ENCODE results near the gene MEA1. TPM values are rescaled to one million over a fixed set of nuclear protein-coding genes. Genes with fewer than 3 reads are reported as not detected.
"Not testable (repeated sequence)": the region's sequence is repeated elsewhere in the genome, so short reads cannot be mapped to it uniquely, and the experiment has no call there.

The MEA1 gene
- total RNA-seq, 2 donors from 2014 or later = 29.6 to 50.3 TPM

GRCh38 chr6:43043310-43043709, 29.6 kb upstream of the MEA1 start:
- no peak for TF ChIP-seq CTCF (IDR thresholded peaks at IDR 0.05)
- peaks cover 65% of the 10 kb centered on the region for H3K36me3 ChIP-seq
- no peak for DNase-seq (ENCODE audit: low spot score)
- H3K4me1 ChIP-seq = no peaks in the 10 kb centered on the region
- H3K27ac ChIP-seq = no peak overlapping the region
- H3K4me3 ChIP-seq = no peak overlapping the region
- H3K27me3 ChIP-seq = no peaks in the 10 kb centered on the region
- no peaks in the 10 kb centered on the region for H3K9me3 ChIP-seq

- H3K4me1 ChIP-seq; H3K27me3 ChIP-seq; H3K27ac ChIP-seq; H3K9me3 ChIP-seq; DNase-seq (ENCODE audit: low spot score); H3K4me3 ChIP-seq: not testable (repeated sequence)
- peaks cover 55% of the 10 kb centered on the region for H3K36me3 ChIP-seq
These were observed 27.7 kb upstream of the MEA1 start for GRCh38 chr6:43041475-43041874.

- no peak for DNase-seq (ENCODE audit: low spot score)
- Histone ChIP-seq H3K27me3 (no peaks in the 10 kb centered on the region), H3K27ac (no peak overlapping the region), H3K4me1 (peaks cover 0 to 12% of the 10 kb centered on the region in 2 donors), H3K4me3 (no peak overlapping the region), H3K36me3 (peaks cover 51% of the 10 kb centered on the region), H3K9me3 (no peaks in the 10 kb centered on the region)
- no peak for TF ChIP-seq CTCF (IDR thresholded peaks at IDR 0.05)
These were observed 27.0 kb upstream of the MEA1 start for GRCh38 chr6:43040542-43041257.

GRCh38 chr6:43038727-43039126, 25.0 kb upstream of the MEA1 start:
- peaks cover 0 to 17% of the 10 kb centered on the region in 2 donors for H3K4me1 ChIP-seq

GRCh38 chr6:43037706-43038105, 24.0 kb upstream of the MEA1 start:
- Histone ChIP-seq H3K27me3 (no peaks in the 10 kb centered on the region), H3K9me3 (no peaks in the 10 kb centered on the region), H3K4me3 (no peak overlapping the region), H3K4me1 (peaks cover 0 to 17% of the 10 kb centered on the region in 2 donors), H3K27ac (peak overlapping the region in 1 of 2 donors; percentile 39), H3K36me3 (peaks cover 33% of the 10 kb centered on the region)
- DNase-seq (ENCODE audit: low spot score) = no peak
- no peak for TF ChIP-seq CTCF (IDR thresholded peaks at IDR 0.05)

More at GRCh38 chr6:43038727-43039126, 25.0 kb upstream of the MEA1 start:
- no peaks in the 10 kb centered on the region for H3K27me3 ChIP-seq
- H3K27ac ChIP-seq = no peak overlapping the region
- DNase-seq (ENCODE audit: low spot score) = no peak
- H3K36me3 ChIP-seq = peaks cover 38% of the 10 kb centered on the region
- H3K4me3 ChIP-seq = no peak overlapping the region
- no peak for TF ChIP-seq CTCF (IDR thresholded peaks at IDR 0.05)
- H3K9me3 ChIP-seq = no peaks in the 10 kb centered on the region

- H3K27me3 ChIP-seq = no peaks in the 10 kb centered on the region
- peaks cover 0 to 17% of the 10 kb centered on the region in 2 donors for H3K4me1 ChIP-seq
- H3K4me3 ChIP-seq = no peak overlapping the region
- no peaks in the 10 kb centered on the region for H3K9me3 ChIP-seq
- peak overlapping the region in 1 of 2 donors; percentile 39 for H3K27ac ChIP-seq
- no peak for DNase-seq (ENCODE audit: low spot score)
- TF ChIP-seq CTCF (IDR thresholded peaks at IDR 0.05) = no peak
- H3K36me3 ChIP-seq = peaks cover 37% of the 10 kb centered on the region
These were observed 23.5 kb upstream of the MEA1 start for GRCh38 chr6:43037197-43037596.

Measured in right atrium auricular region (tissue), 2 donors.